SH-SY5Y (cell line): Measurements from ENCODE around the gene ACTA1.

Experiments
- GATA2 ChIP-seq: IDR thresholded peaks from 2 replicates; pipeline ENCODE4 v1.6.1; 2011; ENCODE audit warnings: mild to moderate bottlenecking, low read depth, low read length
- GATA3 ChIP-seq: IDR thresholded peaks from 2 replicates; pipeline ENCODE4 v1.6.1; 2011; ENCODE audit warnings: low read depth, mild to moderate bottlenecking, low read length, moderate library complexity

Gene ACTA1

GRCh38 chr1:229452956-229453801, 19.3 kb upstream of the ACTA1 start:
- TF ChIP-seq GATA3 (no peak), GATA2 (no peak)

GRCh38 chr1:229448845-229449244, 15.0 kb upstream of the ACTA1 start:
- TF ChIP-seq GATA3 (no peak), GATA2 (no peak)

- no peak for TF ChIP-seq GATA2
- TF ChIP-seq GATA3, result no peak
Measured at GRCh38 chr1:229448354-229448753, 14.5 kb upstream of the ACTA1 start.

GRCh38 chr1:229447809-229448252, 13.9 kb upstream of the ACTA1 start:
- TF ChIP-seq GATA2, result no peak
- TF ChIP-seq GATA3, result no peak

GRCh38 chr1:229445828-229446227, 11.9 kb upstream of the ACTA1 start:
- TF ChIP-seq GATA2 (no peak), GATA3 (no peak)

- TF ChIP-seq GATA3 (no peak), GATA2 (no peak)
Measured at GRCh38 chr1:229440851-229441537, 7.1 kb upstream of the ACTA1 start.

- no peak for TF ChIP-seq GATA3
- no peak for TF ChIP-seq GATA2
Measured at GRCh38 chr1:229438021-229438420, 4.1 kb upstream of the ACTA1 start.

GRCh38 chr1:229437443-229437842, 3.5 kb upstream of the ACTA1 start:
- TF ChIP-seq GATA3 (no peak), GATA2 (no peak)

GRCh38 chr1:229436201-229436600, 2.3 kb upstream of the ACTA1 start:
- no peak for TF ChIP-seq GATA3
- TF ChIP-seq GATA2, result no peak

- no peak for TF ChIP-seq GATA3
- TF ChIP-seq GATA2, result no peak
Measured at GRCh38 chr1:229434641-229435051, 752 bp upstream of the ACTA1 start.

GRCh38 chr1:229433364-229434004, 410 bp downstream of the ACTA1 start:
- TF ChIP-seq GATA3 (no peak), GATA2 (no peak)

- TF ChIP-seq GATA3 (no peak), GATA2 (no peak)
Measured at GRCh38 chr1:229432905-229433304, 989 bp downstream of the ACTA1 start.

- TF ChIP-seq GATA2, result no peak
- no peak for TF ChIP-seq GATA3
Measured at GRCh38 chr1:229432116-229432461, 1.8 kb downstream of the ACTA1 start.

- TF ChIP-seq GATA3, result no peak
Measured at GRCh38 chr1:229431284-229432115, 2.4 kb downstream of the ACTA1 start.
